OCI-LY1 (cell line): ENCODE results near the gene NCCRP1.

Source experiments
- H2AFZ ChIP-seq: fragments of 200-600 bp; sonication (generic), shearing (Covaris generic); 2 replicates; pipeline ENCODE4 v1.6.0; 2014; ENCODE audit warnings: antibody characterized with exemption, mild to moderate bottlenecking, low read length
- H3F3A ChIP-seq: fragments of 200-600 bp; sonication (generic), shearing (Covaris generic); 2 replicates; pipeline ENCODE4 v1.6.0; 2014; ENCODE audit warnings: mild to moderate bottlenecking, antibody characterized with exemption, low read length, moderate library complexity; ENCODE audit not compliant: insufficient read depth
- H3K27ac ChIP-seq: fragments of 200-600 bp; sonication (generic); 2 replicates; pipeline ENCODE4 v1.5.1; 2014; ENCODE audit warnings: low read length, mixed run types, mild to moderate bottlenecking, low read depth; ENCODE audit not compliant: poor library complexity, severe bottlenecking
- H3K27me3 ChIP-seq: fragments of 200-600 bp; sonication (generic); 2 replicates; pipeline ENCODE4 v1.6.0; 2014; ENCODE audit warnings: antibody characterized with exemption, mild to moderate bottlenecking, low read length, moderate library complexity; ENCODE audit not compliant: insufficient read depth
- H3K36me3 ChIP-seq: fragments of 200-600 bp; sonication (generic); 2 replicates; pipeline ENCODE4 v1.6.1; 2014; ENCODE audit warnings: mild to moderate bottlenecking, antibody characterized with exemption, low read length, moderate library complexity, mixed read lengths; ENCODE audit not compliant: insufficient read depth
- H3K4me1 ChIP-seq: fragments of 200-600 bp; sonication (generic); 2 replicates; pipeline ENCODE4 v1.5.1; 2014; ENCODE audit warnings: mild to moderate bottlenecking, low read length, moderate library complexity; ENCODE audit not compliant: insufficient read depth, severe bottlenecking
- H3K4me2 ChIP-seq: fragments of 200-600 bp; sonication (generic), shearing (Covaris generic); 2 replicates; pipeline ENCODE4 v1.6.1; 2014; ENCODE audit warnings: low read length
- H3K4me3 ChIP-seq: fragments of 200-600 bp; sonication (generic); 2 replicates; pipeline ENCODE4 v1.5.1; 2014; ENCODE audit warnings: low read length, low read depth, mild to moderate bottlenecking, mixed read lengths; ENCODE audit not compliant: poor library complexity, severe bottlenecking
- H3K79me2 ChIP-seq: fragments of 200-600 bp; shearing (Covaris generic); 2 replicates; pipeline ENCODE4 v1.6.1; 2016; ENCODE audit warnings: mixed run types, low read length, mixed read lengths; ENCODE audit not compliant: insufficient read depth
- H3K9ac ChIP-seq: fragments of 200-600 bp; sonication (generic), shearing (Covaris generic); 2 replicates; pipeline ENCODE4 v1.6.1; 2014; ENCODE audit warnings: mild to moderate bottlenecking, low read length, mixed read lengths
- H3K9me2 ChIP-seq: fragments of 200-600 bp; sonication (generic), shearing (Covaris generic); 2 replicates; pipeline ENCODE4 v1.6.1; 2014; ENCODE audit warnings: low read depth, mild to moderate bottlenecking, low read length, mixed read lengths
- H3K9me3 ChIP-seq: fragments of 200-600 bp; shearing (Covaris generic); 2 replicates; pipeline ENCODE4 v1.6.1; 2014; ENCODE audit warnings: low read length, mixed read lengths
- H4K20me1 ChIP-seq: fragments of 200-600 bp; sonication (generic), shearing (Covaris generic); 2 replicates; pipeline ENCODE4 v1.6.0; 2016; ENCODE audit warnings: mild to moderate bottlenecking, low read length; ENCODE audit not compliant: insufficient read depth
- EZH2 ChIP-seq: fragments of 200-600 bp; sonication (generic), shearing (Covaris generic); IDR thresholded peaks from 2 replicates; pipeline ENCODE4 v1.8.0; 2017; ENCODE audit warnings: borderline replicate concordance, mixed run types, mild to moderate bottlenecking, antibody characterized with exemption, low read length, moderate library complexity, mixed read lengths
- TF ChIP-seq, protein P1 (sequence below): fragments of 200-600 bp; sonication (generic), shearing (Covaris generic); IDR thresholded peaks from 2 replicates; pipeline ENCODE4 v1.5.1; 2017; ENCODE audit warnings: mild to moderate bottlenecking, antibody characterized with exemption, low read length, moderate library complexity, mixed read lengths

Gene NCCRP1

GRCh38 chr19:39197808-39198207 lies 1.0 kb downstream of the NCCRP1 start:
- H4K20me1 ChIP-seq, result no peaks in the 10 kb centered on the region
- TF ChIP-seq, protein P1, sequence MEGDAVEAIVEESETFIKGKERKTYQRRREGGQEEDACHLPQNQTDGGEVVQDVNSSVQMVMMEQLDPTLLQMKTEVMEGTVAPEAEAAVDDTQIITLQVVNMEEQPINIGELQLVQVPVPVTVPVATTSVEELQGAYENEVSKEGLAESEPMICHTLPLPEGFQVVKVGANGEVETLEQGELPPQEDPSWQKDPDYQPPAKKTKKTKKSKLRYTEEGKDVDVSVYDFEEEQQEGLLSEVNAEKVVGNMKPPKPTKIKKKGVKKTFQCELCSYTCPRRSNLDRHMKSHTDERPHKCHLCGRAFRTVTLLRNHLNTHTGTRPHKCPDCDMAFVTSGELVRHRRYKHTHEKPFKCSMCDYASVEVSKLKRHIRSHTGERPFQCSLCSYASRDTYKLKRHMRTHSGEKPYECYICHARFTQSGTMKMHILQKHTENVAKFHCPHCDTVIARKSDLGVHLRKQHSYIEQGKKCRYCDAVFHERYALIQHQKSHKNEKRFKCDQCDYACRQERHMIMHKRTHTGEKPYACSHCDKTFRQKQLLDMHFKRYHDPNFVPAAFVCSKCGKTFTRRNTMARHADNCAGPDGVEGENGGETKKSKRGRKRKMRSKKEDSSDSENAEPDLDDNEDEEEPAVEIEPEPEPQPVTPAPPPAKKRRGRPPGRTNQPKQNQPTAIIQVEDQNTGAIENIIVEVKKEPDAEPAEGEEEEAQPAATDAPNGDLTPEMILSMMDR, result peak; percentile 15; the same call in 1 of the 2 replicates
- TF ChIP-seq EZH2, result no peak
- H3K9me2 ChIP-seq, result no peaks in the 10 kb centered on the region
- H2AFZ ChIP-seq, result no peak overlapping the region
- H3K79me2 ChIP-seq, result no peaks in the 10 kb centered on the region
- H3K36me3 ChIP-seq, result no peaks in the 10 kb centered on the region
- no peak overlapping the region for H3K27ac ChIP-seq
- no peak overlapping the region for H3K9ac ChIP-seq
- H3K9me3 ChIP-seq, result no peaks in the 10 kb centered on the region
- H3K4me3 ChIP-seq, result no peak overlapping the region
- H3K27me3 ChIP-seq, result no peaks in the 10 kb centered on the region
- no peaks in the 10 kb centered on the region for H3K4me1 ChIP-seq
- no peak overlapping the region for H3K4me2 ChIP-seq
- H3F3A ChIP-seq, result no peaks in the 10 kb centered on the region

GRCh38 chr19:39199025-39199424 lies 2.3 kb downstream of the NCCRP1 start:
- no peaks in the 10 kb centered on the region for H3K9me2 ChIP-seq
- H3K4me3 ChIP-seq, result no peak overlapping the region
- H3K27ac ChIP-seq, result no peak overlapping the region
- no peaks in the 10 kb centered on the region for H3K79me2 ChIP-seq
- no peaks in the 10 kb centered on the region for H3K36me3 ChIP-seq
- no peak overlapping the region for H2AFZ ChIP-seq
- H3K4me2 ChIP-seq, result no peak overlapping the region
- H3K27me3 ChIP-seq, result no peaks in the 10 kb centered on the region
- no peaks in the 10 kb centered on the region for H3F3A ChIP-seq
- no peaks in the 10 kb centered on the region for H4K20me1 ChIP-seq
- TF ChIP-seq, protein P1, result no peak
- TF ChIP-seq EZH2, result no peak
- H3K4me1 ChIP-seq, result no peaks in the 10 kb centered on the region
- H3K9ac ChIP-seq, result no peak overlapping the region
- H3K9me3 ChIP-seq, result no peaks in the 10 kb centered on the region

DNA sequence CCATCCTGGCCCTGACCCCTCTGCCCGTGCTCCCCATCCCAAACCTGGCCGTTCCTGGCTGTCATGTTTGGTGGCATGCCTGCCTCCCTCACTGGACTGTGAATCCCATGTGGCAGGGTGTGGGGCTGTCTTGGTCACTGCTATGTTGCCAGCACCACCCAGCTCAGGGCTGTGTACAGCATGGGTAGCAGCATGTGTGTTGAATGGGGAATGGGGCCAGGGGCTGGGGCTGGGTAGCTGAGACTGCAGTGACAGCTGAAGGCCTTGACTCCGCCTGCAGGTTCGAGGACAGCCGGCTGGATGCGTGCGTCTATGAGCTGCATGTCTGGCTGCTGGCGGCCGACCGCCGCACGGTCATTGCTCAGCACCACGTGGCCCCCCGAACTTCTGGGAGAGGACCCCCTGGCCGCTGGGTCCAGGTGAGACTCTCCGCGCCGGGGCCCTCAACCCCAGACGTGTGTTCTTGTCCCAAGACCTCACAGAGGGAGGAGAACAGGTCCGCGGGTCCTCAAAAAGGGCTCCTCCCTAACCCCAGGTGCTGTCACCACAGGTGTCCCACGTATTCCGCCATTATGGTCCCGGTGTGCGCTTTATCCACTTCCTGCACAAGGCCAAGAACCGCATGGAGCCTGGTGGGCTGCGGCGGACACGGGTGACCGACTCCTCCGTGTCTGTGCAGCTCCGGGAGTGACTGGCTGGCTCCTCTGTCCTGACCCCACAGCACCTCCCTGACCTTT lies 3.5 kb downstream of the NCCRP1 start:
- no peaks in the 10 kb centered on the region for H3K4me1 ChIP-seq
- no peaks in the 10 kb centered on the region for H3K79me2 ChIP-seq
- no peak overlapping the region for H3K4me3 ChIP-seq
- no peaks in the 10 kb centered on the region for H3K36me3 ChIP-seq
- H4K20me1 ChIP-seq, result no peaks in the 10 kb centered on the region
- no peak overlapping the region for H2AFZ ChIP-seq
- no peaks in the 10 kb centered on the region for H3K9me3 ChIP-seq
- no peaks in the 10 kb centered on the region for H3K9me2 ChIP-seq
- TF ChIP-seq EZH2, result no peak
- TF ChIP-seq, protein P1, result no peak
- H3K9ac ChIP-seq, result no peak overlapping the region
- no peaks in the 10 kb centered on the region for H3K27me3 ChIP-seq
- H3F3A ChIP-seq, result no peaks in the 10 kb centered on the region
- no peak overlapping the region for H3K4me2 ChIP-seq
- no peak overlapping the region for H3K27ac ChIP-seq
